SH-SY5Y (cell line): ENCODE measurements around the gene OGT.

Source experiments
- GATA2 ChIP-seq: IDR thresholded peaks from 2 replicates; pipeline ENCODE4 v1.6.1; 2011; ENCODE audit warnings: mild to moderate bottlenecking, low read depth, low read length
- GATA3 ChIP-seq: IDR thresholded peaks from 2 replicates; pipeline ENCODE4 v1.6.1; 2011; ENCODE audit warnings: low read depth, mild to moderate bottlenecking, low read length, moderate library complexity

DNA sequence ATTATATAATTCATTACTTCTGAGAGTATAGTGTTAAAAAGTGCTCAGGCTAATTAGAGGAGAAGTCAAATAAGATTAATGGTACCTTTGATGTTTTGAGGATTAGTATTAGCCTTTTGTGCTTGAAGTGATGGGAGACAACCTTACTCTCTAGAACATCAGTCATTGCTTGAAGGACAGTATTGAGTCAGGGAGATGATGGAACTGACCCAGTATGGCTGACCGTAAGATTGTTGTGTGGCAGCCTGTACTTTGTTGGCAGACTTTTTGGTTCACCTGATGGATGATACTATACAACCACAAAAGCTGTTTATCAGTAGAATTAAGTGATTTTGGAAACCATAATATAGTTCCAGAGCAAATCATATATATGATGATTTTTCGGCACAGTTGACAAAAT lies 9.9 kb downstream of the OGT start:
- no peak for TF ChIP-seq GATA2
- TF ChIP-seq GATA3, result no peak
